ENCODE measurements around the gene KCNN2. TPM values are rescaled to one million over a fixed set of nuclear protein-coding genes. Genes with fewer than 3 reads are reported as not detected.

Gene KCNN2
- not detected for total RNA-seq

DNA sequence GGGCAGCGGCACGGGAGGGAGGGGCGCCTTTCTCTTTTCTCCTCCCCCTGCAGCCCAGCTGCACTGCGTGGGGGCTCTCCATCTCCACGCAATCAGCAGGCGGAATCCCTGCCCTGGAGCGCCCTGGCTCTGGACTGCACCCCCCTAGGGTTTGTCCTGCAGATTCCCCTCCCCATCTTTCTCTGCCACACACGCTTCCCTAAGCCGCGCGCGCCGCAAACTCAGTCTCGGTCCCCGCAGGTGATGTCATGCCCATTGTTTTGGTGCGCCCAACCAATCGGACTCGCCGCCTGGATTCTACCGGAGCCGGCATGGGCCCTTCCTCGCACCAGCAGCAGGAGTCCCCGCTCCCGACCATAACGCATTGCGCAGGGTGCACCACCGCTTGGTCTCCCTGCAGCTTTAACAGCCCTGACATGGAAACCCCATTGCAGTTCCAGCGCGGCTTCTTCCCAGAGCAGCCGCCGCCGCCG lies at the start of gene KCNN2:
TSS of gene KCNN2 (plus strand) at position 347 of the 473 bp plus-strand sequence. CDS start at position 417, 70 bp downstream.
- intact Hi-C loops (cut with DNase I, micrococcal nuclease) = no loop called here
- peak within 1 kb of the TSS; percentile 50 for H3K4me3 Mint-ChIP-seq
- POLR2A ChIA-PET = no interaction called here
- H3K4me1 Mint-ChIP-seq = peaks cover 4% of the 10 kb centered on the region
- ATAC-seq = peak; percentile 49
- no peak within 1 kb of the TSS for H3K27ac Mint-ChIP-seq
- no peaks in the 10 kb centered on the region for H3K9me3 Mint-ChIP-seq (ENCODE audit: low read depth)
- peaks cover 38% of the 10 kb centered on the region for H3K27me3 Mint-ChIP-seq
- peak; percentile 49 for DNase-seq
- CTCF ChIA-PET = no interaction called here
- H3K36me3 Mint-ChIP-seq (ENCODE audit: low read depth) = no peaks in the 10 kb centered on the region

DNA sequence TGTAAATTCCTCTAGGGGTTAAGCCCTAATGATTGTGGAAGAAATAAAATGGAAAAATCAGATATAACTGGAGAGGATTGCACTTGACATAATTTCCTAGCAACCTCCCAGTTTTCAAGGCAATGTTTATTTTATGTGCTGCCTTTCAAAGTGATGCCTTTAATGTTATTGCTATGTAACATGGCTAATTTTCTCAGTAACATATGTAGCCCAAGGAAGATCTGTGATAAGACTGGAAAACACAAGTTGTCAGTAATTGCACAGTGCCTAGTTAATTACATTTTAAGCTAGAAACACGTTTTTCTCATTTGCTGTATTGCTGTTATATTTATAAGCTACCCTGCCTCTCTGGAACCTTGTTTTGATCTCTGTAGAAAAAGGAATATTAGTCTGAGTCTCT lies 49.2 kb upstream of the KCNN2 start:
- ATAC-seq = no peak
- H3K27me3 Mint-ChIP-seq = no peaks in the 10 kb centered on the region
- intact Hi-C loops (cut with DNase I, micrococcal nuclease) = no loop called here
- H3K4me1 Mint-ChIP-seq = no peaks in the 10 kb centered on the region
- H3K9me3 Mint-ChIP-seq (ENCODE audit: low read depth) = no peaks in the 10 kb centered on the region
- POLR2A ChIA-PET = no interaction called here
- no peak overlapping the region for H3K4me3 Mint-ChIP-seq
- no peak for DNase-seq
- CTCF ChIA-PET = no interaction called here
- no peaks in the 10 kb centered on the region for H3K36me3 Mint-ChIP-seq (ENCODE audit: low read depth)
- H3K27ac Mint-ChIP-seq = no peak overlapping the region

DNA sequence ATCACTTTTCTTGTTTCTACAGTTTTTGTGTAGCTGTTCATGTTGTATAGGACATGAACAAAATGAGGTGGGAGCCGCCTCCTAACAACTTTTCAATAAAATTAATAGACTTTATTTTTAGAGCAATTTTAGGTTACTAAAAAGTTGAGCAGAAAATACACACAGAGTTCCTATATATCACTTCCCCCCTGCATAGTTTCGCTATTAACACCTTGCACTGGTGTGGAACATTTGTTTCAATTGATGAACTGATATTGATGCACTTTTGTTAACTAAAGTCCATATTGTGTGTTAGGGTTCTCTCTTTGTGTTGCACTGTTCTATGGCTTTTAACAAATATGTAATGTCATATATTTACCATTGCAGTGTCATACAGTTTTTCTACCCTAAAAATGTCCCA lies 47.8 kb upstream of the KCNN2 start:
- intact Hi-C loops (cut with DNase I, micrococcal nuclease) = no loop called here
- ChIA-PET CTCF (no interaction called here), POLR2A (no interaction called here)
- DNase-seq = no peak
- ATAC-seq = no peak
- H3K4me1 Mint-ChIP-seq = no peaks in the 10 kb centered on the region
- no peak overlapping the region for H3K4me3 Mint-ChIP-seq
- H3K27ac Mint-ChIP-seq = no peak overlapping the region
- no peaks in the 10 kb centered on the region for H3K36me3 Mint-ChIP-seq (ENCODE audit: low read depth)
- H3K27me3 Mint-ChIP-seq = no peaks in the 10 kb centered on the region
- no peaks in the 10 kb centered on the region for H3K9me3 Mint-ChIP-seq (ENCODE audit: low read depth)

DNA sequence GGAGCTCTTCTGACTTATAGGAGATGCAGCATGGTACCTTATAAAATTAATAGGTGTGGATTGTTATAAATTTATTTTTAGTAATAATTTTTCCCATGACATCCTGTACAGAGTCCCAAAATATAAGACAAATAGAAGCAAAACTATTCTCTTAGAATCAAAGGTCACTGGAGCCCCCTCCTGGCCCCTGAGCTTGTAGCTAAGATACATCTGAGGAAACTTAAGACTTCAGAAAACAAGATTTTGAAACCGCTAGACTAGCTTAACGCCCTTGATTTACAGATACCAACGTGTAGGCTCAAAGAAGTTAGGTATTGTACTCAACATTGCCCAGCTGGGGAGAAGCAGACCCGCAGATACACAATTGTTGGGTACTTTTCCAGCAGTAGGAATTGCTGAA lies 45.7 kb upstream of the KCNN2 start:
- DNase-seq (no peak), ATAC-seq (no peak)
- CTCF ChIA-PET = no interaction called here
- intact Hi-C loops (cut with DNase I, micrococcal nuclease) = no loop called here
- Mint-ChIP-seq H3K4me3 (no peak overlapping the region), H3K27ac (no peak overlapping the region), H3K4me1 (no peaks in the 10 kb centered on the region), H3K9me3 (ENCODE audit: low read depth) (no peaks in the 10 kb centered on the region), H3K36me3 (ENCODE audit: low read depth) (no peaks in the 10 kb centered on the region), H3K27me3 (no peaks in the 10 kb centered on the region)
- POLR2A ChIA-PET = no interaction called here

DNA sequence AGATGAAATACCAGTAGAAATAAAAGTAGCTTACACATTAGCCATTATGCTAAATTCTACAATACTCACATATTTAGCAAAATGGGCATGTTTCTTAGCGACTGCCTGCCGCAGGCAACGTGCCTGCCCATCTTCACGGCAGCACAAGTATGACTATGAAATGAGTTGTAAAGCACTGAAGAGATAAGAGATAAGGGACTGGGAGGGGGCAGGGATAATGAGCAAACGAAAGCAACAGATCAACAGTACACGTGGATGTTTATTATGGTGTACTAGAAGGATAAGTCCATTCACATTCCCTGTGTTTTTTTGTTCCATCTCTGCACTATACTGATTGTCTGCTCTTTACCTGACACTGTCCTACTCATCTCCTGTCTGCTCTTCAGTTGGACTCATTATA lies 44.1 kb upstream of the KCNN2 start:
- CTCF ChIA-PET = interaction anchor here (0.6 kb wide), 1 partner anchor 148 kb away, joined by 3 read pairs; no protein-coding TSS in a partner anchor
- ATAC-seq (no peak), DNase-seq (no peak)
- Mint-ChIP-seq H3K27me3 (no peaks in the 10 kb centered on the region), H3K9me3 (ENCODE audit: low read depth) (no peaks in the 10 kb centered on the region), H3K27ac (no peak overlapping the region), H3K4me1 (no peaks in the 10 kb centered on the region), H3K36me3 (ENCODE audit: low read depth) (no peaks in the 10 kb centered on the region), H3K4me3 (no peak overlapping the region)
- intact Hi-C loops (cut with DNase I, micrococcal nuclease) = no loop called here
- POLR2A ChIA-PET = no interaction called here

DNA sequence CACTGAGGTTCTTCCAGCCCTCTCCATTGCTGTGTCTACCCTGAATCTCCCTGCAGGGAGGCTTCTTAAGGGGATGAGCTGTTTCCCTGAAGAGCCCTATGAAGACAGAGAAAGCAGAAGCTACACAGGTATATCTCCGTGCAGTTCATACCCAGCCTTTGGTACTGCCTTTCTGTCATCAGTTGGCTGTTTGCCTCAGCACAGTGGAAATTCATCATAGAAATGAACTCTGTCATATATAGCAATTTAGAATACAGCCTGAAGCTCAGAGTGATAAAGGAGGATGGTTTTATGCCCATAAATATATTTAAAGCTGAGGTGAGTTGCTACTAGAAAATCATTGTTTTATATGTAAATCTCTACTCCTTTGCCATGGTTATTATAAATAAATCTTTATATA lies 42.6 kb upstream of the KCNN2 start:
- intact Hi-C loops (cut with DNase I, micrococcal nuclease) = no loop called here

DNA sequence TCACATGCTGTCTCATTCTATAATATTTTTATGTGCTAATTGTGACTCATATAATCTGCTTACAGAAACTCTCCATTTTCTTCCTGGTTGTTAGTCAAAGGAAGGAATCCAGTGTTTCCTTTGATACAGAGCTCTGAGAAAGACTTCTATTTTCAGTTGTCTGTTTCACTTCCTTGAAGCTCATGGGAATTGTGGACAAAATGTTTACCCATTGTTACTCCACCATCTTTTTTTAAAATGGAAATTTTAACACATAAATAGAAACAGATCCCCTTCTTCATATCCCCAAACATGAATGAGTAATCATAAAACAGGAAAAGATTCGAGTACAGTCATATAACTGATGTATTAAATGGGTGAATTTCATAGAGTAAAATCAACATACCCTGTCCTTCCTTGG lies 42.0 kb upstream of the KCNN2 start:
- ChIA-PET CTCF (no interaction called here), POLR2A (no interaction called here)
- no peak overlapping the region for H3K4me3 Mint-ChIP-seq
- intact Hi-C loops (cut with DNase I, micrococcal nuclease) = no loop called here
- ATAC-seq = no peak
- no peaks in the 10 kb centered on the region for H3K9me3 Mint-ChIP-seq (ENCODE audit: low read depth)
- H3K27me3 Mint-ChIP-seq = no peaks in the 10 kb centered on the region
- no peaks in the 10 kb centered on the region for H3K36me3 Mint-ChIP-seq (ENCODE audit: low read depth)
- no peaks in the 10 kb centered on the region for H3K4me1 Mint-ChIP-seq
- no peak overlapping the region for H3K27ac Mint-ChIP-seq
- DNase-seq = no peak

More for the DNA sequence above, 42.6 kb upstream of the KCNN2 start:
- Mint-ChIP-seq H3K4me1 (no peaks in the 10 kb centered on the region), H3K9me3 (ENCODE audit: low read depth) (no peaks in the 10 kb centered on the region), H3K27ac (no peak overlapping the region), H3K27me3 (no peaks in the 10 kb centered on the region), H3K36me3 (ENCODE audit: low read depth) (no peaks in the 10 kb centered on the region), H3K4me3 (no peak overlapping the region)
- DNase-seq (no peak), ATAC-seq (no peak)
- ChIA-PET CTCF (no interaction called here), POLR2A (no interaction called here)

DNA sequence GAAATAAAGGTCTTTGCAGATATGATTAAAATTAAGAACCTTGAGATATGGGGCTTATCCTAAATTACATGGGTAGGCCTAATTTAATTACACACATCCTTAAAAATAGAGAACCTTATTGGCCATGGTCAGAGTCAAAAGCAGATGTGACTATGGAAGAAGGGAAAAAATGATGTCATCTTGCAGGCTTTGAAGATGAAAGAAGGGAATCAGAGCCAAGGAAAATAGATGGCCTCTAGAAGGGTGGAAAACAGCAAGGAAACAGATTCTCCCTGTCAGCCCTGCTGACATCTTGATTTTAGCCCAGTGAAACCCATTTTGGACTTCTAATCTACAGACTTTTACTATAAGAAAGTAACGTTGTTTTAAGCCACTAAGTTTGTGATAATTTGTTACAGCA lies 37.6 kb upstream of the KCNN2 start:
- POLR2A ChIA-PET = no interaction called here
- peaks cover 2% of the 10 kb centered on the region for H3K9me3 Mint-ChIP-seq (ENCODE audit: low read depth)
- H3K4me3 Mint-ChIP-seq = no peak overlapping the region
- CTCF ChIA-PET = no interaction called here
- ATAC-seq = no peak
- H3K27ac Mint-ChIP-seq = no peak overlapping the region
- H3K27me3 Mint-ChIP-seq = no peaks in the 10 kb centered on the region
- DNase-seq = no peak
- no peaks in the 10 kb centered on the region for H3K36me3 Mint-ChIP-seq (ENCODE audit: low read depth)
- no peaks in the 10 kb centered on the region for H3K4me1 Mint-ChIP-seq
- intact Hi-C loops (cut with DNase I, micrococcal nuclease) = no loop called here

DNA sequence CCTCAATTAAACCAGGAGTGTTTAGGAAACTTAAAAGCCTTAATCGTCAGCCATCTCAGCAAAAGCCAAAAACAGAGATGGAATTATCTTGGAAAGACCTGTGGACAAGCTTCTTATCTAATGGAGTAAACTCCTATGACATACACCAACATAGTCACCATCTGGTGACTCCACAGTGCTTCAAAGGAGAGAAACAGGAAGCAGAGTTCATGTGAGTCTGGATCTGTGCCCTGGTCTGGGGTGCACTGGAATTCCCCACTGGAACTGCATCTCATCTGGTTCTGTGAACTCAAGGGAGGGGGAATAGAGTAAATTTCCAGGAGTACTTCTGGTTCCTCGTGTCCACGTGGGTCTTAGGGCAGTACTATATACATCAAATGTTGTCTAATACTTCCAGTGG lies 36.3 kb upstream of the KCNN2 start:
- Mint-ChIP-seq H3K27ac (no peak overlapping the region), H3K27me3 (no peaks in the 10 kb centered on the region), H3K4me3 (no peak overlapping the region), H3K9me3 (ENCODE audit: low read depth) (peaks cover 2% of the 10 kb centered on the region), H3K36me3 (ENCODE audit: low read depth) (no peaks in the 10 kb centered on the region), H3K4me1 (no peaks in the 10 kb centered on the region)
- intact Hi-C loops (cut with DNase I, micrococcal nuclease) = no loop called here
- no peak for DNase-seq
- ChIA-PET POLR2A (no interaction called here), CTCF (no interaction called here)
- no peak for ATAC-seq

DNA sequence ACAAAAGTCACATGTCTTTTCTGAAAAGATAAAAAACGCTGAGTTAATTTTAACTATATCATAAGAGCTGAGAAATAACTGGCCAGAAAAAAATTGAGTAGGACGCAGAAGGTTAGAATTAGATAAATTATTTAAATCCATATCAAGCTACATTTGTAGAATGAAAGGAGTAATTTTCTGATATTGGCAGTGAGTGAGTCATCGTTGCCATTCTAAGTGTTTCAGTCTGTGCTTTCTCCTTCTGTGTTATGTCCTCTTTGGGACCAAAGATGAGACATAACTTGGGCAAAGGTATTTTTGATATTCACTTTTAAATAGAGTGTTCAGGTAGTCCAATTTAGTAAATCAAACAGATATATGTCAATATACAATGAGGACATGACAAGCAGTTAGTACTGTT lies 34.4 kb upstream of the KCNN2 start:
- ChIA-PET CTCF (interaction anchor here (0.6 kb wide), 1 partner anchor 370 kb away, joined by 3 read pairs; no protein-coding TSS in a partner anchor), POLR2A (no interaction called here)
- Mint-ChIP-seq H3K9me3 (ENCODE audit: low read depth) (peaks cover 2% of the 10 kb centered on the region), H3K4me3 (no peak overlapping the region), H3K27me3 (no peaks in the 10 kb centered on the region), H3K4me1 (no peaks in the 10 kb centered on the region), H3K27ac (no peak overlapping the region), H3K36me3 (ENCODE audit: low read depth) (no peaks in the 10 kb centered on the region)
- intact Hi-C loops (cut with DNase I, micrococcal nuclease) = no loop called here
- no peak for ATAC-seq
- no peak for DNase-seq

DNA sequence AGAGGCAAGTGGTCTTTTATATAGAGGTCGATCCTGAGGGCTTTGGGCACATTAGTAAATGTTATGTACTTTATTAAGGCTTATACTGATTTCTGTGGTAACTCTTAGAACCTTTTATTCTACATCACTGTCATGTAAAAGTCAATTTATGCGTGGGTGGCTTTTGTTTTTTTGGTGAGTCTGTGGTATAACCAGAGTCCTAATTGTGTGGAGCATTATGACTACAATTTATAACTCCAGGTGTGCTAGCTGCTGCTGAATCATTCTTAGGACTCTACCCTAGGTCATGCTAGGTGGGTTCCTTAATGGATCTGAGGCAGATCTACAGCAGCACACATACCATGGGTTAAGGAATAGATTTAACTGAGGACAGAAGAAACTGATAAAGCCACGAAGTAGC lies 33.9 kb upstream of the KCNN2 start:
- ATAC-seq = no peak
- intact Hi-C loops (cut with DNase I, micrococcal nuclease) = no loop called here
- Mint-ChIP-seq H3K4me1 (no peaks in the 10 kb centered on the region), H3K27me3 (peaks cover 2% of the 10 kb centered on the region), H3K27ac (no peak overlapping the region), H3K9me3 (ENCODE audit: low read depth) (peaks cover 2% of the 10 kb centered on the region), H3K4me3 (no peak overlapping the region), H3K36me3 (ENCODE audit: low read depth) (no peaks in the 10 kb centered on the region)
- ChIA-PET CTCF (interaction anchor here (0.6 kb wide), 1 partner anchor 369 kb away, joined by 3 read pairs; no protein-coding TSS in a partner anchor), POLR2A (no interaction called here)
- no peak for DNase-seq

DNA sequence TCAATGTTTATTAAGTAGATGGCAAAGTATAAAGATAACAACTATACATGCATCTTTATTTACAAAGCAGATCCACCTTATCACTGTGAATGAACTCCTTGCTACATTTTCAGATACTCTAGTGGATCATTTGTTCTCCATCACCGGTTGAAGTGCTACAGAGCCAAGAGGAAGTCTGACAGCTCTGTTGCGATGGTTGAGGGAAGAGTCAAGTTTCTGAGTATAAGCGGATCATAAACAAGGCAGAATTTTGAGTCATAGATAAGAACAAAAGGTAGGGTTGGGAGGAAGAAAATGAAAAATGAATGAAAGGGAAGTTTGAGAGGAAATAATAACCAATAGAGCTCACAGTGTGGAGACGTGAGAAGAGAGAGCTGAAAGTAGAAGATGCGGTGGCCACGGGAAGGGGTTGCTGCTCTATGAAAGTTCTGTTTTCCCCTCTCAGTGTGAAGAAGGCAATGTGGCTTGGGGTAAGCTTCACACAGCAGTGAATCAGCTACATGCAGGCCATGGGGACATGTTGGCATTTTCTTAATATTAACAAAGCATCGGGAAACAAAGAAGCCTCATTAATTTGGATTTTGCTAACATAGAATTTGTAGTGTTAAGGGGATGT lies 30.8 kb upstream of the KCNN2 start:
- intact Hi-C loops (cut with DNase I, micrococcal nuclease) = no loop called here
- no peak overlapping the region for H3K27ac Mint-ChIP-seq
- peaks cover 2% of the 10 kb centered on the region for H3K9me3 Mint-ChIP-seq (ENCODE audit: low read depth)
- CTCF ChIA-PET = no interaction called here
- POLR2A ChIA-PET = no interaction called here
- peaks cover 2% of the 10 kb centered on the region for H3K27me3 Mint-ChIP-seq
- no peaks in the 10 kb centered on the region for H3K36me3 Mint-ChIP-seq (ENCODE audit: low read depth)
- no peak for DNase-seq
- H3K4me3 Mint-ChIP-seq = no peak overlapping the region
- H3K4me1 Mint-ChIP-seq = no peaks in the 10 kb centered on the region
- ATAC-seq = no peak

DNA sequence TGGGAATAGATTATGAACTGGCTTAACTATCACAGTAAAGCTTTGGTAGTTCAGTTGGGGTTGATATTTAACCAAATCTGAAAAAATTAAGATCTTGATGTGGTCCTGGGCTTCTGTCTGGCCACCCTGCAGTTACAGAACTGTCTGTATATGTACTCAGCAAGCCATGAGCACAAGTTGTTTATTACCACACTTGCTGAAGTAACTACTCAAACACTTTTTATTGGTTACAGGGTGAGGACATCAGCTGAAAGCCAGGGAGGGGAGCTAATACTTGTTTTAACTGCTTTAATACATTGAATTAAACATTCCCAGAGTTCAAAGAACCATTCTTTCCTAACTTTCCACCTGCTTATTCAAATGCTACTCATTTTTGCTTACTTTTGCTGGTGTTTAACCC lies 29.4 kb upstream of the KCNN2 start:
- no peaks in the 10 kb centered on the region for H3K4me1 Mint-ChIP-seq
- no peak for ATAC-seq
- H3K27me3 Mint-ChIP-seq = peaks cover 2% of the 10 kb centered on the region

More for the DNA sequence above, 29.4 kb upstream of the KCNN2 start:
- H3K4me3 Mint-ChIP-seq = no peak overlapping the region
- no peak for DNase-seq
- H3K27ac Mint-ChIP-seq = no peak overlapping the region
- intact Hi-C loops (cut with DNase I, micrococcal nuclease) = no loop called here
- H3K36me3 Mint-ChIP-seq (ENCODE audit: low read depth) = no peaks in the 10 kb centered on the region
- no peaks in the 10 kb centered on the region for H3K9me3 Mint-ChIP-seq (ENCODE audit: low read depth)
- ChIA-PET CTCF (interaction anchor here (0.8 kb wide), 1 partner anchor 11 kb away, joined by 3 read pairs; no protein-coding TSS in a partner anchor), POLR2A (no interaction called here)

Measured in activated CD4-positive, alpha-beta T cell treated with anti-CD3 and anti-CD28 coated beads for 36 hours (primary cell).